GM12872 (cell line): ENCODE results near the gene TAF11.

Experiments used
- CTCF ChIP-seq: IDR thresholded peaks from 3 replicates; pipeline ENCODE4 v1.5.1; 2011; ENCODE audit warnings: low read depth, mild to moderate bottlenecking, low read length, moderate library complexity; ENCODE audit not compliant: insufficient read depth

TAF11 gene

GRCh38 chr6:34924831-34925625 is 37.2 kb upstream of the TAF11 start:
- TF ChIP-seq CTCF, result no peak

DNA sequence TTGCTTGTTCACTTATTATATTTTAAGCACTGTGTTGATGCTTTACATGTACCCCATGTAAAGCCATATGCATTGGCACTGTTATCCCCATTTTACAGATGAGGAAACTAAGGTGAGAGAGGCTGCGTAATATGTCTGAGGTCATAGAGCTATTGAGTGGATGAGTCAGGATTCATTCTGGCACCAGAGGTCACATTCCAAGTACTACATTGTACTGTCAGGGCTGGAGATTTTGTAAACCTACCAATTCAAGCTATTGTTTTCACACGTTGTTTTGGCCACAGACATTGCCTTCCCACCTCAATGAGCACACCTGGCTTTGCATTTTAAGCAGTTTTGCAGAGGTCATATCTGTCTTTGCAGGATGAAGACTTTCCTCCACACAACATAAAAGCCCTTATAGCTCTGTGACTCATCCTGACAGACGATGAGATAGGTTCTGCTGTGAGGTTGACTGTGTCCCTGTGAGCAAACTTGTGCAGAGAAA is 34.4 kb upstream of the TAF11 start:
- no peak for TF ChIP-seq CTCF

DNA sequence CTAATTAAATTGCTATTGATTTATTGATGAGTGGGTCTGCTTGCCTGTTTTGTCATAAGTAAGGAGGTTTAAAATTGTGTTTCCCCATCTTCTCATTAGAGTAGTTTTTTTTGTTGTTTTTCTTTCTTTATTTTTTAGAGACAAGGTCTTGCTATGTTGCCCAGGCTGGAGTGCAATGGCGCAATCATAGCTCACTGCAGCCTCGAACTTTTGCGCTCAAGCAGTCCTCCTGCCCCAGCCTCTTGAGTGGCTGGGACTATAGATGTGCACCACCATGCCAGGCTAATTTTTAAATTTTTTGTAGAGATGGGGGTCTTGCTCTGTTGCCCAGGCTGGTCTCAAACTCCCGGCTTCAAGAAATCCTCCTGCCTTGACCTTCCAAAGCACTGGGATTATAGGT is 32.3 kb upstream of the TAF11 start:
- TF ChIP-seq CTCF, result no peak

- no peak for TF ChIP-seq CTCF
Measured at GRCh38 chr6:34919651-34920050, 31.8 kb upstream of the TAF11 start.

DNA sequence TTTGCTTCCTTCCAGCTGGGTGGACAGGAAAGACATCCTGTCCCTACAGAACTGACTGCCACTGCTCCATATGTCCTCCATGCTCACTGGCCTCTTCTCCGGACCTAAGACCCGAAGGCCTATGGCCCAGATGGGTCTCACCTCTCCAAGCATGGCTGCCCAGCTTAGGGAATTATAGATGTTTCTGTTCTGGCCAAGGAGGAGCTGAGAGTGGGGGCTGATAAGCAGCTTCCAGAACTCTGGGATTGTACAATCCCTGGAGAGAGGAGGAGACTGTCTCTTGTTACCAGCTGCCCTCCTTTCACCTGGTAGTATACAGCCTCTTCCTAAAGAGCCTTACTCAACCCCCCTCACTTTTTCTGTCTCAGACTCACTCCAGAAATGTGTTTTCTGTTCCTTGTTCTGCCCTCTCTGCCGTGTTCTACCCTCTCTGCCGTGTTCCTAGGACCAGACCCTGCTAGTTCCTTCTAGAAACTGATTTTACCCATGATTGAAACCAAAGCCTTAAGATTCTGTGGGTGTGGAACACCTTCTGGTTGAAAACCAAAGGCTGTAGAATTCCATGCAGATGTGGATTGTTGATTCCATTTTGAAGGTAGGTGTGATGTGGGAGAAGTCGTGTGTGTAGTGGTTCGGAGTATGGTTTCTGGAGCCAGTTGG is 29.9 kb upstream of the TAF11 start:
- TF ChIP-seq CTCF, result no peak

DNA sequence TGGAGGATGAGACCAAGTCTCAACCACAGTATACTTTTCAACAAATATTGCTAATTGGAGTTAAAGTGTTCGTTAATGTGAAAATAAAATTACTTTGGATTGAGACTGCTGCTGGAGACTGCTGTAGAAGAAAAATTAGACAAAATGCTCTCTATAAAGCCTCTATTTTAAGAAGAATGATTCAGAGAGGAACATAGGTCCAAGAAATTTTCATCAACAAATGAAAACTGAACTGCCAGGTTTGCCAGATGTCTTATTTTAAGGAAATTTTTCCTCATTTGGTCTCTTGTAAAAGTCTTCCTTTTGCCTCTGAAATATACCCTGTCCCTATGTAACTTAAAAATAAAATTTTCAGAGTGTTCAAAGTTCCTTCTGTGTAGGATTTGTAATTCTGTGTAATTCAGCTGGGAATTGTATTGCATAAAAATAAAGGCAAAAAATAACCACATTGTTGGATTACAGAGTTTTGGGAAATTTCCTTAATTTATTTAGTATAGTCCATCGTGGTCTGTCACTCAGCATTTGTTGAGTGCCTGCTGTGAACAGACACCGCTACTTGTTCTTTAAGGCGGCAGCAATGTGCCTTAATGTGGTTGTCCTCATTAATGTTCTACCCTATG is 28.6 kb upstream of the TAF11 start:
- TF ChIP-seq CTCF, result no peak

DNA sequence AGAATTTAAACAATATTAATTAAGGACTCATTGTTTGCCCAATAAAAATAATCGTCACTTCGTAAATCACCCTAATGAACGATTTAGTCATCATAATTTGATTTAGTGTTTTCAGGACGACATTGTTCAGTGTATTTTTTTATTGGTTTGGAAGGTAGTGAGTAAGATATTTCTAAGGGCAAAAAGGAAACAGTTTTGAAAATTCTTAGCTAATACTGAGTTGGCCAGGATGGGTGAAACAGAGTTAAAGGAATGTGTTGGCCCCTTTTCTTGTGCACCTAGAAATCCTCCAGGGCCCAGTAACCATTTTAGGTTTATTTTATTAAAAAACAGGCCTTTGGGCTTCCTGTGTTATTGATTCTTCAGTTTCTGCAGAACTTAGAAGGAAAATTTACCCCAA is 26.5 kb upstream of the TAF11 start:
- TF ChIP-seq CTCF, result no peak
